ENCODE measurements around the gene ADAM12. TPM values are rescaled to one million over a fixed set of nuclear protein-coding genes. Genes with fewer than 3 reads are reported as not detected.

ADAM12 gene
- total and polyA plus RNA-seq, 2 of the 13 experiments (the other 11 are each of a cell fraction or from before 2014, with no cell fraction given): not detected

DNA sequence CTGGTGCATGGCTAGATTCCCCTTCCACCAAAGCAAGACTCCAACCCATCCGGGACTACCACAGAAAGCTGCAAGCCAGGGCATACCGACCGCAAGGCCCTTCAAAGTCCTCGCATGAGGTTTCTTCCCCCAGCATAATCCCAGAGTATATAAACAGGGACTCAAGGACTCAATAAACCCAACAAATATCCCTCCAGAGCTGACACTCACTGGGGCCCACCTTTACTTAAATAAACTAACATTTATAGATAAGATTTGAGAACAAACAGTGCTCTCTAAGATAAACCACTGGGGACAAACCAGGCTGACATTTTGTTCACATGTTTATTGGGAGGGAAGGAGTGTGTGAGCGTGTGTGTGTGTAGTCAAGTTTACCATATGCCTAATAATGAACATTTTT lies 138.2 kb downstream of the ADAM12 start:
- no peaks in the 10 kb centered on the region for H4K20me1 ChIP-seq (ENCODE audit: insufficient read depth, low read length)
- no peak overlapping the region for H3K27ac ChIP-seq (ENCODE audit: extremely low read length, insufficient read depth, low read length)
- 20% methylated on average over 5 of the region's 5 CpGs for WGBS (ENCODE audit: low lambda C conversion rate)
- CTCF ChIA-PET (ENCODE audit: low intra/inter-chr PET ratio, low total read pairs): no interaction called here
- POLR2A ChIA-PET: no interaction called here
- no peak overlapping the region for H3K4me2 ChIP-seq (ENCODE audit: low read depth, low read length)
- no peaks in the 10 kb centered on the region for H3K79me2 ChIP-seq (ENCODE audit: insufficient read depth, low read length)
- H2AFZ ChIP-seq (ENCODE audit: low read length): no peak overlapping the region
- no TSS peak for BruUV-seq (replicated peaks)
- no peak overlapping the region for H3K4me3 ChIP-seq (replicated peaks in 1 of 3; ENCODE audit: insufficient read depth in 1 of 3, low read depth in 2 of 3, low read length in 3 of 3)
- FAIRE-seq (no peak), DNase-seq (ENCODE audit: low spot score) (no peak), ATAC-seq (no peak)
- no peak overlapping the region for H3K9ac ChIP-seq (ENCODE audit: insufficient read depth, low read depth, low read length)
- intact Hi-C loops (cut with micrococcal nuclease; ENCODE audit: unreplicated experiment) (no loop called here), in situ Hi-C loops (cut with HindIII; ENCODE audit: extremely low pct_ligation_motif_present, low pct_unique_long_range_greater_than_20kb) (no loop called here)
- H3K4me1 ChIP-seq (ENCODE audit: insufficient read depth, low read length): no peaks in the 10 kb centered on the region
- H3K9me3 ChIP-seq (ENCODE audit: low read length): peaks cover 9% of the 10 kb centered on the region
- H3K36me3 ChIP-seq (replicated peaks in 1 of 2; ENCODE audit: control insufficient read depth in 1 of 2, insufficient read depth in 2 of 2, low read length in 2 of 2): no peaks in the 10 kb centered on the region
- H3K27me3 ChIP-seq (ENCODE audit: control insufficient read depth in 1 of 2, insufficient read depth in 2 of 2, low read length in 2 of 2): peaks cover 0 to 13% of the 10 kb centered on the region in 2 experiments; a peak in 3 of 5 replicates
- TF ChIP-seq HDAC6 (IDR thresholded peaks at IDR 0.05; ENCODE audit: low read depth, low read length): no peak
- no peak for TF ChIP-seq ZC3H4 (CRISPR knock-in tag; IDR thresholded peaks at IDR 0.05; ENCODE audit: borderline replicate concordance)
- TF ChIP-seq RBFOX2 (IDR thresholded peaks at IDR 0.05; ENCODE audit: low read depth, low read length): no peak
- TF ChIP-seq, protein P1, sequence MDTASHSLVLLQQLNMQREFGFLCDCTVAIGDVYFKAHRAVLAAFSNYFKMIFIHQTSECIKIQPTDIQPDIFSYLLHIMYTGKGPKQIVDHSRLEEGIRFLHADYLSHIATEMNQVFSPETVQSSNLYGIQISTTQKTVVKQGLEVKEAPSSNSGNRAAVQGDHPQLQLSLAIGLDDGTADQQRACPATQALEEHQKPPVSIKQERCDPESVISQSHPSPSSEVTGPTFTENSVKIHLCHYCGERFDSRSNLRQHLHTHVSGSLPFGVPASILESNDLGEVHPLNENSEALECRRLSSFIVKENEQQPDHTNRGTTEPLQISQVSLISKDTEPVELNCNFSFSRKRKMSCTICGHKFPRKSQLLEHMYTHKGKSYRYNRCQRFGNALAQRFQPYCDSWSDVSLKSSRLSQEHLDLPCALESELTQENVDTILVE (CRISPR knock-in tag; IDR thresholded peaks at IDR 0.05): no peak
- TF ChIP-seq TMF1 (CRISPR knock-in tag; IDR thresholded peaks at IDR 0.05; ENCODE audit: low read depth): no peak
- TF ChIP-seq, protein P2, sequence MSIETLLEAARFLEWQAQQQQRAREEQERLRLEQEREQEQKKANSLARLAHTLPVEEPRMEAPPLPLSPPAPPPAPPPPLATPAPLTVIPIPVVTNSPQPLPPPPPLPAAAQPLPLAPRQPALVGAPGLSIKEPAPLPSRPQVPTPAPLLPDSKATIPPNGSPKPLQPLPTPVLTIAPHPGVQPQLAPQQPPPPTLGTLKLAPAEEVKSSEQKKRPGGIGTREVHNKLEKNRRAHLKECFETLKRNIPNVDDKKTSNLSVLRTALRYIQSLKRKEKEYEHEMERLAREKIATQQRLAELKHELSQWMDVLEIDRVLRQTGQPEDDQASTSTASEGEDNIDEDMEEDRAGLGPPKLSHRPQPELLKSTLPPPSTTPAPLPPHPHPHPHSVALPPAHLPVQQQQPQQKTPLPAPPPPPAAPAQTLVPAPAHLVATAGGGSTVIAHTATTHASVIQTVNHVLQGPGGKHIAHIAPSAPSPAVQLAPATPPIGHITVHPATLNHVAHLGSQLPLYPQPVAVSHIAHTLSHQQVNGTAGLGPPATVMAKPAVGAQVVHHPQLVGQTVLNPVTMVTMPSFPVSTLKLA (IDR thresholded peaks at IDR 0.05): no peak
- TF ChIP-seq SP1 (IDR thresholded peaks at IDR 0.05): no peak
- TF ChIP-seq SP1 (CRISPR knock-in tag; IDR thresholded peaks at IDR 0.05): no peak
- no peak for TF ChIP-seq DNMT1 (CRISPR knock-in tag; IDR thresholded peaks at IDR 0.05)
- no peak for TF ChIP-seq MEIS1 (CRISPR knock-in tag; IDR thresholded peaks at IDR 0.05; ENCODE audit: borderline replicate concordance)
- no peak for TF ChIP-seq U2AF2 (IDR thresholded peaks at IDR 0.05; ENCODE audit: low read depth, low read length)
- no peak for TF ChIP-seq AHR (CRISPR knock-in tag; IDR thresholded peaks at IDR 0.05)
- no peak for TF ChIP-seq RBM22 (optimal IDR thresholded peaks at IDR 0.05; ENCODE audit: low read length)
- TF ChIP-seq RFX1 (IDR thresholded peaks at IDR 0.05): no peak
- TF ChIP-seq, protein P3, sequence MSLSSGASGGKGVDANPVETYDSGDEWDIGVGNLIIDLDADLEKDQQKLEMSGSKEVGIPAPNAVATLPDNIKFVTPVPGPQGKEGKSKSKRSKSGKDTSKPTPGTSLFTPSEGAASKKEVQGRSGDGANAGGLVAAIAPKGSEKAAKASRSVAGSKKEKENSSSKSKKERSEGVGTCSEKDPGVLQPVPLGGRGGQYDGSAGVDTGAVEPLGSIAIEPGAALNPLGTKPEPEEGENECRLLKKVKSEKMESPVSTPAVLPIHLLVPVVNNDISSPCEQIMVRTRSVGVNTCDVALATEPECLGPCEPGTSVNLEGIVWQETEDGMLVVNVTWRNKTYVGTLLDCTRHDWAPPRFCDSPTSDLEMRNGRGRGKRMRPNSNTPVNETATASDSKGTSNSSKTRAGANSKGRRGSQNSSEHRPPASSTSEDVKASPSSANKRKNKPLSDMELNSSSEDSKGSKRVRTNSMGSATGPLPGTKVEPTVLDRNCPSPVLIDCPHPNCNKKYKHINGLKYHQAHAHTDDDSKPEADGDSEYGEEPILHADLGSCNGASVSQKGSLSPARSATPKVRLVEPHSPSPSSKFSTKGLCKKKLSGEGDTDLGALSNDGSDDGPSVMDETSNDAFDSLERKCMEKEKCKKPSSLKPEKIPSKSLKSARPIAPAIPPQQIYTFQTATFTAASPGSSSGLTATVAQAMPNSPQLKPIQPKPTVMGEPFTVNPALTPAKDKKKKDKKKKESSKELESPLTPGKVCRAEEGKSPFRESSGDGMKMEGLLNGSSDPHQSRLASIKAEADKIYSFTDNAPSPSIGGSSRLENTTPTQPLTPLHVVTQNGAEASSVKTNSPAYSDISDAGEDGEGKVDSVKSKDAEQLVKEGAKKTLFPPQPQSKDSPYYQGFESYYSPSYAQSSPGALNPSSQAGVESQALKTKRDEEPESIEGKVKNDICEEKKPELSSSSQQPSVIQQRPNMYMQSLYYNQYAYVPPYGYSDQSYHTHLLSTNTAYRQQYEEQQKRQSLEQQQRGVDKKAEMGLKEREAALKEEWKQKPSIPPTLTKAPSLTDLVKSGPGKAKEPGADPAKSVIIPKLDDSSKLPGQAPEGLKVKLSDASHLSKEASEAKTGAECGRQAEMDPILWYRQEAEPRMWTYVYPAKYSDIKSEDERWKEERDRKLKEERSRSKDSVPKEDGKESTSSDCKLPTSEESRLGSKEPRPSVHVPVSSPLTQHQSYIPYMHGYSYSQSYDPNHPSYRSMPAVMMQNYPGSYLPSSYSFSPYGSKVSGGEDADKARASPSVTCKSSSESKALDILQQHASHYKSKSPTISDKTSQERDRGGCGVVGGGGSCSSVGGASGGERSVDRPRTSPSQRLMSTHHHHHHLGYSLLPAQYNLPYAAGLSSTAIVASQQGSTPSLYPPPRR (CRISPR knock-in tag; IDR thresholded peaks at IDR 0.05; ENCODE audit: borderline replicate concordance): no peak
